ENCODE measurements around the gene PPP1R37.

DNA sequence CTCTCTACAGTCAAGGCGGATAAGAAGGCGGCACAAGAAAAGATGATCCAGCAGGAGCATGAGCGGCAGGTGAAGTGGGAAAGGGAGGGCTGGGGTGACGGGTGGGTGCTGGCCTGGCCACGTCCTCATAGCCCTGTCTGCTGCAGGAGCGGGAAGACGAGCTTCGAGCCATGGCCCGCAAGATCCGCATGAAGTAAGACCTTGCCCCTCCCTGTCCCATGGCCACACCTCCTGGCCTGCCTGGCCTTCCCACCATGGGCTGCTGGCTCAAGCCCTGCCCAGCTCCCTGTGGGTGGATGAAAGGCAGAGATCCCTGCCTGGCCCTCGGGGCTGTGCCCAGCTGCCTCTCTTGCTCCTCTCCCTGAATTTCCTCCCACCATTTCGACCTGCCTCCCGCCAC is 23.9 kb upstream of the PPP1R37 start:
- TF ChIP-seq, protein P1, sequence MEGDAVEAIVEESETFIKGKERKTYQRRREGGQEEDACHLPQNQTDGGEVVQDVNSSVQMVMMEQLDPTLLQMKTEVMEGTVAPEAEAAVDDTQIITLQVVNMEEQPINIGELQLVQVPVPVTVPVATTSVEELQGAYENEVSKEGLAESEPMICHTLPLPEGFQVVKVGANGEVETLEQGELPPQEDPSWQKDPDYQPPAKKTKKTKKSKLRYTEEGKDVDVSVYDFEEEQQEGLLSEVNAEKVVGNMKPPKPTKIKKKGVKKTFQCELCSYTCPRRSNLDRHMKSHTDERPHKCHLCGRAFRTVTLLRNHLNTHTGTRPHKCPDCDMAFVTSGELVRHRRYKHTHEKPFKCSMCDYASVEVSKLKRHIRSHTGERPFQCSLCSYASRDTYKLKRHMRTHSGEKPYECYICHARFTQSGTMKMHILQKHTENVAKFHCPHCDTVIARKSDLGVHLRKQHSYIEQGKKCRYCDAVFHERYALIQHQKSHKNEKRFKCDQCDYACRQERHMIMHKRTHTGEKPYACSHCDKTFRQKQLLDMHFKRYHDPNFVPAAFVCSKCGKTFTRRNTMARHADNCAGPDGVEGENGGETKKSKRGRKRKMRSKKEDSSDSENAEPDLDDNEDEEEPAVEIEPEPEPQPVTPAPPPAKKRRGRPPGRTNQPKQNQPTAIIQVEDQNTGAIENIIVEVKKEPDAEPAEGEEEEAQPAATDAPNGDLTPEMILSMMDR (conservative IDR thresholded peaks at IDR 0.05): no peak
- no peak for TF ChIP-seq ZFX (IDR thresholded peaks at IDR 0.05)

Measured in C4-2B (cell line).